GM18867 (cell line): ENCODE measurements around the gene FOXL2.

ENCODE experiments used
- ATAC-seq: cut with Tn5 transposase; IDR thresholded peaks from one replicate; pipeline ENCODE4 v1.9.1; 2021; ENCODE audit warnings: mild to moderate bottlenecking, moderate library complexity; ENCODE audit not compliant: unreplicated experiment

The FOXL2 gene

GRCh38 chr3:138946663-138947494 is at the start of gene FOXL2, which contains the start of gene FOXL2NB:
TSS of gene FOXL2 (minus strand) at chr3:138947137. CDS start at chr3:138946722, 415 bp downstream.
TSS of gene FOXL2NB (plus strand) at chr3:138947217. CDS start at chr3:138947365, 148 bp downstream.
- no peak for ATAC-seq

- no peak for ATAC-seq
These were observed 48.8 kb upstream of the FOXL2 start for GRCh38 chr3:138995706-138996105.

GRCh38 chr3:138987181-138987580 is 40.2 kb upstream of the FOXL2 start:
- no peak for ATAC-seq

- no peak for ATAC-seq
These were observed 39.0 kb upstream of the FOXL2 start for GRCh38 chr3:138985932-138986331.

- no peak for ATAC-seq
These were observed 37.9 kb upstream of the FOXL2 start for GRCh38 chr3:138984816-138985215.

- no peak for ATAC-seq
These were observed 29.1 kb upstream of the FOXL2 start for GRCh38 chr3:138976047-138976446.

- no peak for ATAC-seq
These were observed 28.4 kb upstream of the FOXL2 start for GRCh38 chr3:138975351-138975750.

GRCh38 chr3:138974462-138974861 is 27.5 kb upstream of the FOXL2 start:
- ATAC-seq, result no peak

- no peak for ATAC-seq
These were observed 26.0 kb upstream of the FOXL2 start for GRCh38 chr3:138972941-138973340.

- ATAC-seq, result no peak
These were observed 24.9 kb upstream of the FOXL2 start for GRCh38 chr3:138971766-138972320.

- ATAC-seq, result no peak
These were observed 18.0 kb upstream of the FOXL2 start for GRCh38 chr3:138964923-138965322.

GRCh38 chr3:138964264-138964663 is 17.3 kb upstream of the FOXL2 start:
- no peak for ATAC-seq

- no peak for ATAC-seq
These were observed 16.1 kb upstream of the FOXL2 start for GRCh38 chr3:138962854-138963560.

GRCh38 chr3:138960417-138960852 is 13.5 kb upstream of the FOXL2 start:
- no peak for ATAC-seq

- ATAC-seq, result no peak
These were observed 3.8 kb upstream of the FOXL2 start for GRCh38 chr3:138950701-138951100.

- ATAC-seq, result no peak
These were observed 3.2 kb upstream of the FOXL2 start for GRCh38 chr3:138950006-138950644.

GRCh38 chr3:138949445-138950005 is 2.6 kb upstream of the FOXL2 start:
- no peak for ATAC-seq

GRCh38 chr3:138949002-138949418 is 2.1 kb upstream of the FOXL2 start:
- ATAC-seq, result no peak

- ATAC-seq, result no peak
These were observed 1.5 kb upstream of the FOXL2 start for GRCh38 chr3:138948371-138949001.

GRCh38 chr3:138947495-138948121 is 671 bp upstream of the FOXL2 start:
- ATAC-seq, result no peak
